ENCODE data around the gene CLCN3. TPM values are rescaled to one million over a fixed set of nuclear protein-coding genes. Genes with fewer than 3 reads are reported as not detected.
"Not testable (repeated sequence)": the region's sequence is repeated elsewhere in the genome, so short reads cannot be mapped to it uniquely, and the experiment has no call there.

Gene CLCN3
- total RNA-seq, 2 experiments from 2014 or later: 17.8 to 42.0 TPM

DNA sequence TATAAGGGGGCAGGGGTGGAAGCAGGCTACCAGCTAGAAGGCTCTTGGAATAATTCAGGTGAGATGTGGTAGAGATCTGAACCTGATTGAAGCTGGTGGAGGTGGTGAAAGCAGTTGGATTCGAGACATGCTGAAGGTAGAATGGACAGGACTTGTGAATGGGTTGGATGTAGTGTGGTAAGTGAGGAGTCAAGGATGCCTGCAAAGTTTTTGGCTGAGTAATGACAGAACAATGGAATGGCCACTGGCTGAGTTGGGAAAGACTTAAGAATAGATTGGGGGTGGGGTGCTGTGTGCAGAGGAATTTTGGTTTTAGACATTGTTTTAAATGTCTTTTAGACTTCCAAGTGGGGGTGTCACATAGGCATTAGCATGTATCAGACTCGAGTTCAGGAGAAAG, 103.9 kb downstream of the CLCN3 start:
- DNase-seq (ENCODE audit: low spot score): no peak
- POLR2A ChIA-PET: interaction anchor here (1.0 to 1.6 kb wide), 2 partner anchors 31 to 36 kb away, joined by 3 to 9 read pairs; no protein-coding TSS in a partner anchor
- TF ChIP-seq EZH2phosphoT487 (IDR thresholded peaks at IDR 0.05; ENCODE audit: borderline replicate concordance, low read depth, low read length): no peak
- TF ChIP-seq, protein P1, sequence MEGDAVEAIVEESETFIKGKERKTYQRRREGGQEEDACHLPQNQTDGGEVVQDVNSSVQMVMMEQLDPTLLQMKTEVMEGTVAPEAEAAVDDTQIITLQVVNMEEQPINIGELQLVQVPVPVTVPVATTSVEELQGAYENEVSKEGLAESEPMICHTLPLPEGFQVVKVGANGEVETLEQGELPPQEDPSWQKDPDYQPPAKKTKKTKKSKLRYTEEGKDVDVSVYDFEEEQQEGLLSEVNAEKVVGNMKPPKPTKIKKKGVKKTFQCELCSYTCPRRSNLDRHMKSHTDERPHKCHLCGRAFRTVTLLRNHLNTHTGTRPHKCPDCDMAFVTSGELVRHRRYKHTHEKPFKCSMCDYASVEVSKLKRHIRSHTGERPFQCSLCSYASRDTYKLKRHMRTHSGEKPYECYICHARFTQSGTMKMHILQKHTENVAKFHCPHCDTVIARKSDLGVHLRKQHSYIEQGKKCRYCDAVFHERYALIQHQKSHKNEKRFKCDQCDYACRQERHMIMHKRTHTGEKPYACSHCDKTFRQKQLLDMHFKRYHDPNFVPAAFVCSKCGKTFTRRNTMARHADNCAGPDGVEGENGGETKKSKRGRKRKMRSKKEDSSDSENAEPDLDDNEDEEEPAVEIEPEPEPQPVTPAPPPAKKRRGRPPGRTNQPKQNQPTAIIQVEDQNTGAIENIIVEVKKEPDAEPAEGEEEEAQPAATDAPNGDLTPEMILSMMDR (conservative IDR thresholded peaks at IDR 0.05; ENCODE audit: low read length): no peak
- CTCF ChIA-PET (ENCODE audit: unreplicated experiment): no interaction called here
- intact Hi-C loops (cut with micrococcal nuclease; ENCODE audit: unreplicated experiment): loop anchor here (10.0 kb wide), 1 partner anchor 109 kb away; the partner anchor contains the start of gene NEK1
- Histone ChIP-seq H3K36me3 (ENCODE audit: insufficient read depth, low read length) (peaks cover 26% of the 10 kb centered on the region), H3K4me3 (ENCODE audit: low read depth, low read length, poor library complexity, severe bottlenecking) (no peak overlapping the region), H2AFZ (ENCODE audit: low read length) (no peak overlapping the region), H3K79me2 (ENCODE audit: insufficient read depth, low read depth, low read length) (no peaks in the 10 kb centered on the region), H3K9me2 (ENCODE audit: insufficient read depth, low read length) (no peaks in the 10 kb centered on the region), H3K27ac (ENCODE audit: low read depth, low read length, poor library complexity, severe bottlenecking) (no peak overlapping the region), H3K4me1 (ENCODE audit: insufficient read depth, low read length, poor library complexity, severe bottlenecking) (no peaks in the 10 kb centered on the region), H4K20me1 (ENCODE audit: insufficient read depth, low read length) (no peaks in the 10 kb centered on the region), H3K4me2 (ENCODE audit: low read length) (no peak overlapping the region), H3K9me3 (ENCODE audit: low read length) (no peaks in the 10 kb centered on the region)
- BruUV-seq (replicated peaks): no TSS peak

DNA sequence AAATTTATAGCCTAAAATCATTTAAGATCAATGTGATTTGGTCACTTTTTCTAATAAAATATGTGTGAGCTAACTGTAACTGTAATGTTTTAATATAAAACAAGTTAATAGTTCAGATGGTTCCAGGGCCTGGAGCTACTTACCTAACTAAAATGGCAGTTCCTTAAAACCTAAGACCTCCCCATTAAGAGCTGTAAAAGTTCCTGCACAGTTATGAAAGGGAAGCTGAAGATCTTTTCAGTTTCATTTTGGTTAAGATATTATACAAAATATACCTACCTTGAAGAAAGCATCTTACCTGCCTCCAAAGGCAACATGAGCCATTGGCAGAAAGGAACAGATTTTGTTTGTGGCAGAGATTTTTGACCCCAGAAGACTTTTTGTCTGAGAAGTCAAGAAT, 107.2 kb downstream of the CLCN3 start:
- Histone ChIP-seq H3K9me2 (ENCODE audit: insufficient read depth, low read length) (no peaks in the 10 kb centered on the region), H3K27ac (ENCODE audit: low read depth, low read length, poor library complexity, severe bottlenecking) (no peak overlapping the region), H3K4me1 (ENCODE audit: insufficient read depth, low read length, poor library complexity, severe bottlenecking) (no peaks in the 10 kb centered on the region), H3K9me3 (ENCODE audit: low read length) (no peaks in the 10 kb centered on the region), H4K20me1 (ENCODE audit: insufficient read depth, low read length) (no peaks in the 10 kb centered on the region), H3K4me2 (ENCODE audit: low read length) (no peak overlapping the region), H2AFZ (ENCODE audit: low read length) (no peak overlapping the region), H3K79me2 (ENCODE audit: insufficient read depth, low read depth, low read length) (no peaks in the 10 kb centered on the region), H3K36me3 (ENCODE audit: insufficient read depth, low read length) (peaks cover 23% of the 10 kb centered on the region), H3K4me3 (ENCODE audit: low read depth, low read length, poor library complexity, severe bottlenecking) (no peak overlapping the region)
- ChIA-PET POLR2A (interaction anchor here (0.5 to 1.4 kb wide), 6 partner anchors 13 to 264 kb away, joined by 3 to 4 read pairs (median 3); no protein-coding TSS in a partner anchor), CTCF (ENCODE audit: unreplicated experiment) (no interaction called here)
- no TSS peak for BruUV-seq (replicated peaks)
- intact Hi-C loops (cut with micrococcal nuclease; ENCODE audit: unreplicated experiment): loop anchor here (10.0 kb wide), 1 partner anchor 113 kb away; the partner anchor contains the start of gene NEK1
- no peak for DNase-seq (ENCODE audit: low spot score)
- no peak for TF ChIP-seq EZH2phosphoT487 (IDR thresholded peaks at IDR 0.05; ENCODE audit: borderline replicate concordance, low read depth, low read length)

DNA sequence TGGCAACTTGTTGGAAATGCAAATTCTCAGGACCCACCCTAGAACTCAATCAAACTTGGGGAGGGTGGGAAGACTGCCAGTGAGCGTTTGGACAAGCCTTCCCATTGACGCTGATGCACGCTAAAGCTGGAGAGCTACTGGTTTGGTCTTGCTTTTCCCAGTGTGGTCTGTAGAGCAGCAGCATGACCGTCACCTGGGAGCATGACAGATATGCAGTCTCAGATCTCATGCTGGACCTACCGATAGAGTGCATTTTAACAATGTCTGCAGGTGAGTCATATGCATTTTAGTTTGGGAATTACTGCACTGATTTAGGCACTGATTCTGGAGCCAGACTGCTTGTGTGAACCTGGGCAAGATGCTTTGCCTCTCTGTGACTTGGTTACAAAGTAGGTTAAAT, 110.2 kb downstream of the CLCN3 start:
- no TSS peak for BruUV-seq (replicated peaks)
- TF ChIP-seq, protein P1 (conservative IDR thresholded peaks at IDR 0.05; ENCODE audit: low read length): no peak
- TF ChIP-seq EZH2phosphoT487 (IDR thresholded peaks at IDR 0.05; ENCODE audit: borderline replicate concordance, low read depth, low read length): no peak
- H3K79me2 ChIP-seq (ENCODE audit: insufficient read depth, low read depth, low read length): no peaks in the 10 kb centered on the region
- H3K9me3 ChIP-seq (ENCODE audit: low read length): no peaks in the 10 kb centered on the region
- H4K20me1 ChIP-seq (ENCODE audit: insufficient read depth, low read length): no peaks in the 10 kb centered on the region
- H3K4me2 ChIP-seq (ENCODE audit: low read length): no peak overlapping the region
- intact Hi-C loops (cut with micrococcal nuclease; ENCODE audit: unreplicated experiment): no loop called here
- H2AFZ ChIP-seq (ENCODE audit: low read length): no peak overlapping the region
- ChIA-PET CTCF (ENCODE audit: unreplicated experiment) (no interaction called here), POLR2A (interaction anchor here (0.9 kb wide), 1 partner anchor 10 kb away, joined by 3 read pairs; no protein-coding TSS in a partner anchor)
- H3K4me3 ChIP-seq (ENCODE audit: low read depth, low read length, poor library complexity, severe bottlenecking): no peak overlapping the region
- H3K4me1 ChIP-seq (ENCODE audit: insufficient read depth, low read length, poor library complexity, severe bottlenecking): no peaks in the 10 kb centered on the region
- H3K27ac ChIP-seq (ENCODE audit: low read depth, low read length, poor library complexity, severe bottlenecking): no peak overlapping the region
- DNase-seq (ENCODE audit: low spot score): no peak
- H3K9me2 ChIP-seq (ENCODE audit: insufficient read depth, low read length): no peaks in the 10 kb centered on the region
- H3K36me3 ChIP-seq (ENCODE audit: insufficient read depth, low read length): peaks cover 18% of the 10 kb centered on the region

DNA sequence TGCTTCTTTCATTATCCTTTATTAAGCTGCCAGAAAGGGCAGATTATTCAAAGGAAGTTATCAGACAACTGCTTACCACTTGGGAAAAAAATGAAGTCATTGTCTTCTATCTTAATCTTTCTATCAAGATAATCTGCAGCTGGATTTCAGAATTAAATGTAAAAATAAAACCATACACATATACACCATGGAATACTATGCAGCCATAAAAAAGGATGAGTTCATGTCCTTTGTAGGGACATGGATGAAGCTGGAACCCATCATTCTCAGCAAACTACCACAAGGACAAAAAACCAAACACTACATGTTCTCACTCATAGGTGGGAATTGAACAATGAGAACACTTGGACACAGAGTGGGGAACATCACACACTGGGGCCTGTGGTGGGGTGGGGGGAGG, 118.2 kb downstream of the CLCN3 start:
- POLR2A ChIA-PET: not testable (repeated sequence)

More for the DNA sequence above, 118.2 kb downstream of the CLCN3 start:
- intact Hi-C loops (cut with micrococcal nuclease; ENCODE audit: unreplicated experiment); H3K4me1 ChIP-seq (ENCODE audit: insufficient read depth, low read length, poor library complexity, severe bottlenecking); H3K27ac ChIP-seq (ENCODE audit: low read depth, low read length, poor library complexity, severe bottlenecking); H2AFZ ChIP-seq (ENCODE audit: low read length); H3K4me2 ChIP-seq (ENCODE audit: low read length); H3K9me3 ChIP-seq (ENCODE audit: low read length); H3K79me2 ChIP-seq (ENCODE audit: insufficient read depth, low read depth, low read length); BruUV-seq (replicated peaks); DNase-seq (ENCODE audit: low spot score); H4K20me1 ChIP-seq (ENCODE audit: insufficient read depth, low read length); H3K4me3 ChIP-seq (ENCODE audit: low read depth, low read length, poor library complexity, severe bottlenecking); H3K9me2 ChIP-seq (ENCODE audit: insufficient read depth, low read length); CTCF ChIA-PET (ENCODE audit: unreplicated experiment): not testable (repeated sequence)
- peaks cover 13% of the 10 kb centered on the region for H3K36me3 ChIP-seq (ENCODE audit: insufficient read depth, low read length)

All from OCI-LY7 (cell line).